MM.1S (cell line): ENCODE measurements around the gene CES4A.
"Not testable (repeated sequence)": the region's sequence is repeated elsewhere in the genome, so short reads cannot be mapped to it uniquely, and the experiment has no call there.

ENCODE experiments used
- EZH2 ChIP-seq: fragments of 300-600 bp; sonication (generic); optimal IDR thresholded peaks from 2 replicates; pipeline ENCODE3; 2017; ENCODE audit warnings: low read depth, mild to moderate bottlenecking, antibody characterized with exemption, low read length, mixed read lengths
- EZH2phosphoT487 ChIP-seq: fragments of 300-600 bp; sonication (generic); IDR thresholded peaks from 2 replicates; pipeline ENCODE4 v1.6.1; 2018; ENCODE audit warnings: antibody characterized with exemption, low read length
- TF ChIP-seq, protein P1 (sequence below): fragments of 300-600 bp; sonication (generic); IDR thresholded peaks from 2 replicates; pipeline ENCODE4 v1.5.1; 2016; ENCODE audit warnings: antibody characterized with exemption, low read length, mixed read lengths

DNA sequence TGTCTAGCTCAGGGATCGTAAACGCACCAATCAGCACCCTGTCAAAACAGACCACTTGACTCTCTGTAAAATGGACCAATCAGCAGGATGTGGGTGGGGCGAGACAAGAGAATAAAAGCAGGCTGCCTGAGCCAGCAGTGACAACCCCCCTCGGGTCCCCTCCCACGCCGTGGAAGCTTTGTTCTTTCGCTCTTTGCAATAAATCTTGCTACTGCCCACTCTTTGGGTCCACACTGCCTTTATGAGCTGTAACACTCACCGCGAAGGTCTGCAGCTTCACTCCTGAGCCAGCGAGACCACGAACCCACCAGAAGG is 13.5 kb upstream of the CES4A start:
- TF ChIP-seq, protein P1, sequence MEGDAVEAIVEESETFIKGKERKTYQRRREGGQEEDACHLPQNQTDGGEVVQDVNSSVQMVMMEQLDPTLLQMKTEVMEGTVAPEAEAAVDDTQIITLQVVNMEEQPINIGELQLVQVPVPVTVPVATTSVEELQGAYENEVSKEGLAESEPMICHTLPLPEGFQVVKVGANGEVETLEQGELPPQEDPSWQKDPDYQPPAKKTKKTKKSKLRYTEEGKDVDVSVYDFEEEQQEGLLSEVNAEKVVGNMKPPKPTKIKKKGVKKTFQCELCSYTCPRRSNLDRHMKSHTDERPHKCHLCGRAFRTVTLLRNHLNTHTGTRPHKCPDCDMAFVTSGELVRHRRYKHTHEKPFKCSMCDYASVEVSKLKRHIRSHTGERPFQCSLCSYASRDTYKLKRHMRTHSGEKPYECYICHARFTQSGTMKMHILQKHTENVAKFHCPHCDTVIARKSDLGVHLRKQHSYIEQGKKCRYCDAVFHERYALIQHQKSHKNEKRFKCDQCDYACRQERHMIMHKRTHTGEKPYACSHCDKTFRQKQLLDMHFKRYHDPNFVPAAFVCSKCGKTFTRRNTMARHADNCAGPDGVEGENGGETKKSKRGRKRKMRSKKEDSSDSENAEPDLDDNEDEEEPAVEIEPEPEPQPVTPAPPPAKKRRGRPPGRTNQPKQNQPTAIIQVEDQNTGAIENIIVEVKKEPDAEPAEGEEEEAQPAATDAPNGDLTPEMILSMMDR = not testable (repeated sequence)
- TF ChIP-seq EZH2, EZH2phosphoT487: not testable (repeated sequence)
